ENCODE results near the gene TEX51.

The TEX51 gene

GRCh38 chr2:126879348-126880298 is 19.1 kb upstream of the TEX51 start:
- no peak for DNase-seq (ENCODE audit: low spot score)

DNA sequence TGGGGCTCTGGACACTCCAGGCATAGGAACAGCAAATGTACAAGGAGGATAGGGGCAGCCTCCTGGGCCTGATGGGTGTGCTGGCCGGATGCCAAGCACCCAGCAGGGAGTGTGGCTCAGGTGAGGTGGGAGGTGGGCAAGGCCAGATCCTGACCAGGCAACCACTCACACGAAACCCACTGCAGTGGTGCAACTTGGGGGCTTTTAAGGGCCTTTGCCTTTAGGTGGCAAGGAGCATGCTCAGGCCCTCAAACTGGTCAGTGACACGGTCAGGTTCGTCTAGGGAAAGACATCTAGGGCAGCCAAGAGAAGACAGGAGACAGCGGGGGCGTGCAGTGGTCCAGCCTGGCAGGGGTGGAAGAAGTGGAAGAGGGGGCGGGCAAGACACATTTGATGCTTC is 18.4 kb upstream of the TEX51 start:
- DNase-seq (ENCODE audit: low spot score) = no peak

DNA sequence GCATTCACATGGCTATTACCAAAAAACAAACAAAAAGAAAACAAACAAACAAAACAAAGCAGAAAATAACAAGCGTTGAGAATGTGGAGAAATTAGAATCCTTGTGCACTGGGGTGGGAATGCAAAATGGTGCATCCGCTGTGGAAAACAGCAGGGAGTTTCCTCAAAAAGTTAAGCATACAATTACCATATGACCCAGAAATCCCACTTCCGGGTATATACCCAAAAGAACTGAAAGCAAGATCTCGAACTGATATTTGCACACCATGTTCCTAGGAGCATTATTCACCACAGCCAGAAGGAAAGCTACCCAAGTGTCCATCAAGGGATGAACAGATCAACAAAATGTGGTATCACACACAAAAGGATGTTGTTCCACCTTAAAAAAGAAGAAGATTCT is 17.9 kb upstream of the TEX51 start:
- no peak for DNase-seq (ENCODE audit: low spot score)

- no peak for DNase-seq (ENCODE audit: low spot score)
These were observed 17.1 kb upstream of the TEX51 start for GRCh38 chr2:126881591-126881990.

GRCh38 chr2:126882181-126882580 is 16.5 kb upstream of the TEX51 start:
- DNase-seq (ENCODE audit: low spot score) = no peak

- no peak for DNase-seq (ENCODE audit: low spot score)
These were observed 15.7 kb upstream of the TEX51 start for GRCh38 chr2:126882736-126883665.

DNA sequence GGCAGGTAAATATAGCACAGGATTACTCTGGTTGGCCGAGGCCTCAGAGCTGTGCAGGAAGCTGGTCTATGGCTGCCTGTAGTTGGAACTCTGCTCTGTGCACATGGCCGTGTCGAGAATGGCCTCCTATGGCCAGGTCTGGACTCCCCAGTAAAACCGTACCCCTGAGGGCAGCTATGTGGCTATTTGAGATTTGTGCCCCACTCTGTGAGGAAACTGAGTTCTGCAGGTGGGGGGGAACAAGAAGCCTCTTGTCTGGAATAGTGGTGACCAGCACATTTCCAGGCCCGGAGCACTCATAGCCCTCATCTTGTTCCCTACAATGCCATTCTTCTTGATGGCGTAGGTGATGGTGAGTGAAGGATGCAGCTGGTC is 15.0 kb upstream of the TEX51 start:
- no peak for DNase-seq (ENCODE audit: low spot score)

DNA sequence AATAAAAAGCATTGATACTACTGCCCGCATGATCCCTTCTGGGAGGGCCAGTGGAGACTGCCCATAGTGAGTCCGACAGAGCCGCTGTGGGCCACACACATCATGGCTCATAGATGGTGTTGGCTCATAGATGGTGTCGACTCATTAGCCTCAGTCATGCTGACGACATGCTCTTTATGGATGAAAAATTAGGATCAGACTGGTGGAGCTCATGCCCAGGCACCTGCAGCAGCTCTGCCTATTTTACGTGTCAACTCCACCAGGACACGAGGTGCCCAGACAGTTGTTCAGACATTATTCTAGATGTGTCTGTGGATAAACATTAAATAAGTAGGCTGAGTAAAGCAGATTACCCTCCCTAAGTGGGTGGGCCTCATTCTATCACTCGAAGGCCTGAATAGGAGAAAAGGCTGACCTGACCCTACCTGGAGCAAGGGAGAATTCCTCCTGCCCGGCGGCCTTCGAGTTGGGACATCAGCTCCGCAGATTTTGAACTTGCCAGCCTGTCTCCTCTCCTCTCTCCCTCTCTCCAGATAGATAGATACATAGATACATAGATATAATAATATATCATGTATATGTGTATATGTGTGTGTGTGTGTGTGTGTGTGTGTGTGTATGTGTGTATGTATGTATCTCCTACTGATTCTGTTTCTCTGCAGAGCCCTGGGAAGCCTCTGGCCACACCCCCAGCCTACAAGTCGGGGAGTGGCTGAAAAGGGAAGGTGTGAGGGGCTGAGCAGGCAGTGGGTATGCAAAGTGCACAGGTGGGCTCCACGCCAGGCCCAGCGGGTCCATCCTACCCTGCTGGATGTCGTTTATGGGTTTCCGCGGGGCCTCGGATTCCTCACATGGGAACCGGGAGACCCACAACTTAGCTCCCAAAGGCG is 13.6 kb upstream of the TEX51 start:
- no peak for DNase-seq (ENCODE audit: low spot score)

DNA sequence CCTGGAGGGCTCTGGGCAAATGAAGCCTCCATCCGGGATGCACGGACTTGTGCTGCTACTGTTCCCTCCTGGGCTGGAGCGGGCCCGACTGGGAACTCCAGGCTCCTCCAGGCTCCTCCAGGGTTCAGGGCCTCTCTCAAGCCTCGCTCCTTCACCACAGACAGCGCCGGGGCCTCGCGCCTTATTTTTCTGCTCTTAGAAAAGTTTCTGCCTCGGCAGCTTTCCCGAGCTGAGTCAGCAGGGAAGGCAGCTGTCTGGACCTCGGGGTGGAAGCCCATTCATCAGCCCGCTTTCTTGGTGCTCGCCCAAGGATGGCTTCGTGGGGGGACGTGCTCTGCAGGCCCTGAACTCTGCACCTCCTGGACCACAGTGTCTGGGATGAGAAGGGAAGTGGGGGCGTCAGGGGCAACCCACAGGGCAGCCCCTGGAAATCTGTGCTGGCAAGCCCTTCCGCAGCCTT is 12.9 kb upstream of the TEX51 start:
- DNase-seq (ENCODE audit: low spot score) = no peak

DNA sequence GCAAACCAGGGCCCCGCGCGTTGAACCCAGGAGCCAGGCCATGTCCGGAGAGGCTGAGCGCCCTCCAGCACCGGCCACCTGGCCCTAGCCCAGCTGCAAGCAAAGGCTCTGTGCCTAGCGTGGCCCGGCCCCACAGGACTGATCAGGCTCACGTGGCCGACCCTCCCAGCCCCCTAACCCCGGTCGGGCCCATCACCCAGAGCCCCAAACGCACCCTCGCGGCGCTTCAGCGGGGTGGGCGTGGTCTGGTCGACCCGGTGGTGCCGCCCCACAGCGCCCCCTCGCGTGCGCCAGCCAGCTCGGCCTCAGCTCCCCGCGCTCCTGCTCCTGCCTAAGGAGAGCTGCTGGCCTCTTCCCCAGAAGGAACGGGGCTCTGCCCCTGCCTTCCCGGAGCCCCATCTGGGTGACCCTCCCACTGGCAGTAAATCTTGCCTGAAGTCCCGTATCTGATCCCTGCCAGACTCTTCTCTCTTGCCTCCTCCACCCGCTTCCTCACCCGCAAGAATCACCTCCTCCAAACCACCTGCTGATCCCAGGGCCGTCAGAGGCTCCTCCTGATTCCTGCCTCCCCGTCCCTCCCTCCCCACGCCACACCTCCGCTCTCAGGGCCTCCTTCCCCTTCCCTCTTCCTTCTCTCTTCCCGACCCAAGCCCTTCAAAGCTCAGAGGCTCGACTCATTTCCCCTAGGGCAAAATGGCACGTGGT is 12.3 kb upstream of the TEX51 start:
- peak; percentile 22 for DNase-seq (ENCODE audit: low spot score)

- DNase-seq (ENCODE audit: low spot score) = no peak
These were observed 11.8 kb upstream of the TEX51 start for GRCh38 chr2:126886916-126887280.

DNA sequence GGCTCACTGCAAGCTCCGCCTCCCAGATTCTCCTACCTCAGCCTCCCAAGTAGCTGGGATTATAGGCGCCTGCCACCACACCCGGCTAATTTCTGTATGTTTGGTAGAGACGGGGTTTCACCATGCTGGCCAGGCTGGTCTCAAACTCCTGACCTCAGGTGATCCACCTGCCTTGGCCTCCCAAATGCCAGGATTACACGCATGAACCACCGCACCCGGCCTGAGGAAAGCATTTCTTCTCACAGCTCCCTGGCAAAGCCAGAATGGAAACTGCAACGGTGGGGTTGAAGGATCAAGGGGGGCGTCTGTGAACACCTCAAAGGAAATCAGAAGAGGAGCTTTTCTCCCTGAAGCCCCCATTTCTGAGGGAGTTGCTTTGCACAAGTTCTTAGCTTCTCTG is 11.2 kb upstream of the TEX51 start:
- DNase-seq (ENCODE audit: low spot score) = no peak

DNA sequence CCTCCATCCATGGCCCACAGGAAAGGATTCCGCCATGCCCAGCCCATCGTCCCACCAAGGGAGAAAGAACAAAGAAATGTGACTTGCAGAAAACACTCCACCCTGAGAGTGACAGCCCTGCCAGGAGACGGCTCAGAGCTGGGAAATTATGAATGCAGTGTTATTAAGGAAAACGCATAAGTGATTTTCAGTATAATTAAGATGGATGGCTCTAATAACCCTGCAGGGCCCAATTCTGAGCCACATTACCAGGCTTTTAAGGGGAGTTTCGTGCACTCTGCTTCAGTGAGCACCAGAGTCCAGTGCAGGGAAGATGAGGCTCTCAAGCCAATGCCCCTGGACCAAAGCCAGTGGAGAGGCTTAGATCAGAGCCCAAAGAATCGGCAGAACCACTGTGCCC is 10.6 kb upstream of the TEX51 start:
- DNase-seq (ENCODE audit: low spot score) = no peak

- no peak for DNase-seq (ENCODE audit: low spot score)
These were observed 9.6 kb upstream of the TEX51 start for GRCh38 chr2:126889071-126889470.

DNA sequence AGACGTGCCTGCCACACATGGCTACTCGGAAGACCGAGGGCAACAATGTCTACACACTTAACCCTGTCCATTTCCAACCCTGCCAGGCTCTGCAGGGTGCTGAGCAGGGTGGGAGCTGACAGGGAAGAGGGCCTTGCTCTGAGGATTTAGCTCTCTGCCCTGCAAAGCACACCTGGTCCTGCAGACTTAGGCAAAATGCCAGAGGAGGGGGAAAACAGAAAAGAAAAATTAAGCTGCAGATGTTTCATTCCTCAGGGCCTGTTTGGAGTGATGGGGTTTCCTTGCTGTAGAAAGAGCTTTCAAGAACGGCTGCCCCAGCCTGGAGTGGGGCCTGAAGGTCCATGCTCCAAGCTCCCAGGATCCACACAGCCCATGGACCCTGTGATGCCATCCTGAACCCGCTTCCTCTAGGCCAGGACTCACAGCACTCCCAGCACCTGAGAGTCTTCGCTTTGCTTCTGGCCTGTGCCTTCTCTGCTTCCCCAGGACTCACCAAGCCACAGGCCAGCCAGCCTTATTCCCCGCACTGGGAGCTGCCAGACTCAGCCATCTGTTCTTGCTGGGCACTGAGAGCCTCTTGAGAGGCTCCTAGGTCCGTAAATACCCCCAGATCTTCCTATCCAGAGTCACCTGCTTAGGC is 9.1 kb upstream of the TEX51 start:
- DNase-seq (ENCODE audit: low spot score) = no peak

GRCh38 chr2:126890136-126890510 is 8.6 kb upstream of the TEX51 start:
- DNase-seq (ENCODE audit: low spot score) = no peak

GRCh38 chr2:126890551-126891450 is 7.9 kb upstream of the TEX51 start:
- DNase-seq (ENCODE audit: low spot score) = no peak

GRCh38 chr2:126891681-126892500 is 6.8 kb upstream of the TEX51 start:
- DNase-seq (ENCODE audit: low spot score) = no peak

- DNase-seq (ENCODE audit: low spot score) = no peak
These were observed 5.5 kb upstream of the TEX51 start for GRCh38 chr2:126893153-126893552.
